GM23338 (cell line): Measurements from ENCODE around the gene RPH3AL. TPM values are rescaled to one million over a fixed set of nuclear protein-coding genes. Genes with fewer than 3 reads are reported as not detected.

Experiments used
- ATAC-seq: fragments of 200-7000 bp; cut with Tn5 transposase; 3 replicates; pipeline ENCODE4 v1.9.1; 2020
- DNase-seq: peaks from one replicate; pipeline ENCODE4 v3.0.0-alpha.2; 2015; ENCODE audit warnings: low spot score
- H2AFZ ChIP-seq: fragments of 200-600 bp; sonication (generic); 2 replicates; pipeline ENCODE4 v1.8.0; 2016; ENCODE audit warnings: antibody characterized with exemption, mild to moderate bottlenecking, moderate library complexity
- H3F3A ChIP-seq: fragments of 200-600 bp; sonication (generic); replicated peaks from 2 replicates; pipeline ENCODE4 v1.8.0; 2017; ENCODE audit warnings: antibody characterized with exemption, mixed run types, low read depth
- H3K27ac ChIP-seq: fragments of 200-600 bp; sonication (generic); 2 replicates; pipeline ENCODE4 v1.6.1; 2016; ENCODE audit warnings: low read depth
- H3K27me3 ChIP-seq: fragments of 200-600 bp; sonication (generic); 2 replicates; pipeline ENCODE4 v1.8.0; 2016; ENCODE audit warnings: mild to moderate bottlenecking, mixed run types, moderate library complexity; ENCODE audit not compliant: insufficient read depth
- H3K36me3 ChIP-seq: fragments of 200-600 bp; sonication (generic); 2 replicates; pipeline ENCODE4 v1.8.0; 2016; ENCODE audit warnings: mild to moderate bottlenecking; ENCODE audit not compliant: insufficient read depth
- H3K4me1 ChIP-seq: fragments of 200-600 bp; sonication (generic); 2 replicates; pipeline ENCODE4 v1.8.0; 2016; ENCODE audit warnings: mild to moderate bottlenecking, moderate library complexity; ENCODE audit not compliant: insufficient read depth
- H3K4me2 ChIP-seq: fragments of 200-600 bp; sonication (generic); 2 replicates; pipeline ENCODE4 v1.7.1; 2017; ENCODE audit warnings: mixed run types
- H3K4me3 ChIP-seq: fragments of 200-600 bp; sonication (generic); 2 replicates; pipeline ENCODE4 v1.6.1; 2016; ENCODE audit warnings: mixed run types
- H3K79me2 ChIP-seq: fragments of 200-600 bp; sonication (generic); replicated peaks from 2 replicates; pipeline ENCODE4 v1.8.0; 2017; ENCODE audit warnings: mild to moderate bottlenecking; ENCODE audit not compliant: insufficient read depth
- H3K9me2 ChIP-seq: fragments of 200-600 bp; sonication (generic); 2 replicates; pipeline ENCODE4 v1.8.0; 2017; ENCODE audit not compliant: insufficient read depth
- H4K20me1 ChIP-seq: fragments of 200-600 bp; sonication (generic); replicated peaks from 2 replicates; pipeline ENCODE4 v1.8.0; 2017; ENCODE audit warnings: mild to moderate bottlenecking; ENCODE audit not compliant: insufficient read depth
- H3K27ac Mint-ChIP-seq: 2 replicates; pipeline ENCODE4 v1.8.0; 2020; ENCODE audit warnings: inconsistent platforms, mild to moderate bottlenecking, moderate library complexity, mixed read lengths
- H3K27me3 Mint-ChIP-seq: 3 replicates; pipeline ENCODE4 v1.8.0; 2022; ENCODE audit warnings: low read depth, mild to moderate bottlenecking, moderate library complexity, mixed read lengths, inconsistent platforms; ENCODE audit not compliant: insufficient read depth, poor library complexity
- H3K36me3 Mint-ChIP-seq: 3 replicates; pipeline ENCODE4 v1.8.0; 2021; ENCODE audit warnings: low read depth, mild to moderate bottlenecking, inconsistent platforms, moderate library complexity, mixed read lengths
- H3K4me1 Mint-ChIP-seq: 3 replicates; pipeline ENCODE4 v1.8.0; 2020; ENCODE audit warnings: mild to moderate bottlenecking, inconsistent platforms, mixed read lengths
- H3K4me3 Mint-ChIP-seq: 3 replicates; pipeline ENCODE4 v1.8.0; 2021; ENCODE audit warnings: moderate library complexity, mild to moderate bottlenecking, inconsistent platforms, mixed read lengths
- H3K9me3 Mint-ChIP-seq: 3 replicates; pipeline ENCODE4 v1.8.0; 2020; ENCODE audit warnings: moderate library complexity, mild to moderate bottlenecking, inconsistent platforms, mixed read lengths
- CREB1 ChIP-seq: fragments of 250-450 bp; sonication (Bioruptor Pico); IDR thresholded peaks from 2 replicates; pipeline ENCODE4 v1.5.0; 2020; ENCODE audit warnings: low read depth, mild to moderate bottlenecking, moderate library complexity
- EZH2 ChIP-seq: fragments of 200-600 bp; sonication (generic); IDR thresholded peaks from one replicate; pipeline ENCODE4 v1.8.0; 2017; ENCODE audit warnings: antibody characterized with exemption, mild to moderate bottlenecking, low read depth; ENCODE audit not compliant: unreplicated experiment
- EZH2phosphoT487 ChIP-seq: fragments of 200-600 bp; sonication (generic); IDR thresholded peaks from one replicate; pipeline ENCODE4 v1.8.1; 2018; ENCODE audit warnings: antibody characterized with exemption; ENCODE audit not compliant: unreplicated experiment
- JUNB ChIP-seq: IDR thresholded peaks from one replicate; pipeline ENCODE4 v1.6.1; 2016; ENCODE audit warnings: antibody characterized with exemption; ENCODE audit not compliant: unreplicated experiment
- NANOG ChIP-seq: IDR thresholded peaks from 2 replicates; pipeline ENCODE4 v1.6.1; 2016; ENCODE audit warnings: antibody characterized with exemption, borderline replicate concordance
- POLR2AphosphoS5 ChIP-seq: IDR thresholded peaks from 2 replicates; pipeline ENCODE4 v1.6.1; 2016; ENCODE audit warnings: antibody characterized with exemption, low read depth
- STAT1 ChIP-seq: IDR thresholded peaks from one replicate; pipeline ENCODE4 v1.6.1; 2016; ENCODE audit warnings: antibody characterized with exemption; ENCODE audit not compliant: unreplicated experiment
- ZNF114 ChIP-seq: fragments of 250-450 bp; sonication (Bioruptor Pico); IDR thresholded peaks from 2 replicates; pipeline ENCODE4 v1.5.0; 2020; ENCODE audit warnings: mild to moderate bottlenecking, moderate library complexity
- ZNF331 ChIP-seq: fragments of 250-450 bp; sonication (Bioruptor Pico); IDR thresholded peaks from 2 replicates; pipeline ENCODE4 v1.5.0; 2020; ENCODE audit warnings: low read depth, mild to moderate bottlenecking, moderate library complexity
- polyA plus RNA-seq: library from polyadenylated mRNA; unstranded; fragments of >200 nt; fragmentation: Nextera tagmentation; extraction: Ambion mirVana; gene quantifications from 2 replicates; pipeline ENCODE4 v1.2.1, GENCODE V29; 2016
- total RNA-seq: library from RNA; depleted of rRNA; stranded (reverse); fragments of >200 nt; shearing (Covaris generic); gene quantifications from 2 replicates; pipeline ENCODE4 v1.2.3, GENCODE V29; 2014
- TF ChIP-seq, protein P1 (sequence below): IDR thresholded peaks from 2 replicates; pipeline ENCODE4 v1.6.1; 2016; ENCODE audit warnings: antibody characterized with exemption
- TF ChIP-seq, protein P2 (sequence below), 2 experiments: fragments of 200-600 bp in 1 of 2; sonication (generic) in 1 of 2; conservative IDR thresholded peaks; 2 replicates each; pipeline versions ENCODE4 v1.5.1 to v1.6.1; 2016 to 2017; ENCODE audit warnings: antibody characterized with exemption in 2 of 2, low read depth in 2 of 2, mild to moderate bottlenecking in 2 of 2, moderate library complexity in 1 of 2
- TF ChIP-seq, protein P3 (sequence below): fragments of 250-450 bp; sonication (Bioruptor Pico); IDR thresholded peaks from 2 replicates; pipeline ENCODE4 v1.5.0; 2020; ENCODE audit warnings: mild to moderate bottlenecking, moderate library complexity

RPH3AL gene
- total and polyA plus RNA-seq, 2 experiments from 2014 or later = 2.7 to 6.3 TPM

DNA sequence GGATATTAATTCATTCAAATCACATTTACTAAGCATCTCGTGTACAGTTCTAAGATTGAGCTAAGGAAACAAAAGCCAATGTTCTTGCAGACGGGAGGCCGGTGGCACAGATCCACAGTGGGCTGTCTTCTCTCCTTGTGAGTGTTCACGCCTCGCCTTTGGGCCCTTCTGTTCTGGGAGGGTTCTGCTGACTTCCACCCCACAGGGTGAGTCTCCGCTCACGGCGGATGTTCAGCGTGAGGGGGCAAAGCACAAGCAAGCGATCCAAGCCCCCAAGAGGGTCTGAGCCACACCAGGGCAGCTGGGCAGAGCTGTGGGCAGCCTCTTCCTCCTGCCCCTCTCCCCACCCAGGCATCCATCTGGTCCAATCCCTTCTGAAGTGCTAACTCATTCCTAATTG is 86.9 kb downstream of the RPH3AL start (continued):
- no peak for TF ChIP-seq ZNF331 (CRISPR knock-in tag)
- no peak for TF ChIP-seq ZNF114
- no peak for TF ChIP-seq JUNB
- TF ChIP-seq POLR2AphosphoS5 = no peak
- TF ChIP-seq, protein P1, sequence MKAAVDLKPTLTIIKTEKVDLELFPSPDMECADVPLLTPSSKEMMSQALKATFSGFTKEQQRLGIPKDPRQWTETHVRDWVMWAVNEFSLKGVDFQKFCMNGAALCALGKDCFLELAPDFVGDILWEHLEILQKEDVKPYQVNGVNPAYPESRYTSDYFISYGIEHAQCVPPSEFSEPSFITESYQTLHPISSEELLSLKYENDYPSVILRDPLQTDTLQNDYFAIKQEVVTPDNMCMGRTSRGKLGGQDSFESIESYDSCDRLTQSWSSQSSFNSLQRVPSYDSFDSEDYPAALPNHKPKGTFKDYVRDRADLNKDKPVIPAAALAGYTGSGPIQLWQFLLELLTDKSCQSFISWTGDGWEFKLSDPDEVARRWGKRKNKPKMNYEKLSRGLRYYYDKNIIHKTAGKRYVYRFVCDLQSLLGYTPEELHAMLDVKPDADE = no peak

DNA sequence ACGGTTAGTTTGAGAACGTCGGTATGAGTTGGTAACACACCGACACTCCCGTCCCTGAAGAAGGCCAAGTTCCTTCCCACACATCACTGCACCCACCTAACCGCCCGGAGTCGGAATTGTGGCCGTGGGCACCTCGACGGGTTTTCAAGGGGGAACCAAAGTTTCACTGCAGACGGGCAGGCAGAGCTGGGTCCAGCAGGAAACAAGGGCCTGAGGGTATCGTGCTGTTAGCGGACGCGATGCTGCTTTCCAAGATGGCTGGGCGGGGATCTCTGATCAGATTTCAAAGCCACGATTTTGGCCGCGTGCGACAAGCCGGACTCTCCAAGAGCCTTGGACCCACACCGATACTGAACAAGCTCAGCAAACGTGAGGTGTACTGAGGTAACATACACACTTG is 88.8 kb downstream of the RPH3AL start:
- H3K4me3 Mint-ChIP-seq = no peak overlapping the region
- H3K27ac ChIP-seq = no peak overlapping the region
- H3K27me3 ChIP-seq = peaks cover 5% of the 10 kb centered on the region; the same call in 1 of the 2 replicates
- peaks cover 39% of the 10 kb centered on the region for H3K36me3 Mint-ChIP-seq
- peaks cover 39% of the 10 kb centered on the region for H3K4me1 Mint-ChIP-seq
- H3F3A ChIP-seq = peaks cover 11% of the 10 kb centered on the region; the same call in 1 of the 2 replicates
- H3K79me2 ChIP-seq = no peaks in the 10 kb centered on the region
- no peak overlapping the region for H3K4me3 ChIP-seq
- DNase-seq (no peak), ATAC-seq (no peak)
- no peaks in the 10 kb centered on the region for H3K9me2 ChIP-seq
- no peaks in the 10 kb centered on the region for H4K20me1 ChIP-seq
- H3K9me3 Mint-ChIP-seq = peaks cover 41% of the 10 kb centered on the region
- H3K4me1 ChIP-seq = peaks cover 23% of the 10 kb centered on the region
- peaks cover 13% of the 10 kb centered on the region for H3K27me3 Mint-ChIP-seq
- H2AFZ ChIP-seq = no peak overlapping the region
- H3K4me2 ChIP-seq = no peak overlapping the region
- H3K27ac Mint-ChIP-seq = no peak overlapping the region
- H3K36me3 ChIP-seq = no peaks in the 10 kb centered on the region
- TF ChIP-seq, protein P1 = no peak
- no peak for TF ChIP-seq NANOG
- no peak for TF ChIP-seq ZNF331 (CRISPR knock-in tag)
- TF ChIP-seq, protein P2, sequence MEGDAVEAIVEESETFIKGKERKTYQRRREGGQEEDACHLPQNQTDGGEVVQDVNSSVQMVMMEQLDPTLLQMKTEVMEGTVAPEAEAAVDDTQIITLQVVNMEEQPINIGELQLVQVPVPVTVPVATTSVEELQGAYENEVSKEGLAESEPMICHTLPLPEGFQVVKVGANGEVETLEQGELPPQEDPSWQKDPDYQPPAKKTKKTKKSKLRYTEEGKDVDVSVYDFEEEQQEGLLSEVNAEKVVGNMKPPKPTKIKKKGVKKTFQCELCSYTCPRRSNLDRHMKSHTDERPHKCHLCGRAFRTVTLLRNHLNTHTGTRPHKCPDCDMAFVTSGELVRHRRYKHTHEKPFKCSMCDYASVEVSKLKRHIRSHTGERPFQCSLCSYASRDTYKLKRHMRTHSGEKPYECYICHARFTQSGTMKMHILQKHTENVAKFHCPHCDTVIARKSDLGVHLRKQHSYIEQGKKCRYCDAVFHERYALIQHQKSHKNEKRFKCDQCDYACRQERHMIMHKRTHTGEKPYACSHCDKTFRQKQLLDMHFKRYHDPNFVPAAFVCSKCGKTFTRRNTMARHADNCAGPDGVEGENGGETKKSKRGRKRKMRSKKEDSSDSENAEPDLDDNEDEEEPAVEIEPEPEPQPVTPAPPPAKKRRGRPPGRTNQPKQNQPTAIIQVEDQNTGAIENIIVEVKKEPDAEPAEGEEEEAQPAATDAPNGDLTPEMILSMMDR (conservative IDR thresholded peaks at IDR 0.05; ENCODE audit: low read depth in 2 of 2) = no peak
- TF ChIP-seq, protein P3, sequence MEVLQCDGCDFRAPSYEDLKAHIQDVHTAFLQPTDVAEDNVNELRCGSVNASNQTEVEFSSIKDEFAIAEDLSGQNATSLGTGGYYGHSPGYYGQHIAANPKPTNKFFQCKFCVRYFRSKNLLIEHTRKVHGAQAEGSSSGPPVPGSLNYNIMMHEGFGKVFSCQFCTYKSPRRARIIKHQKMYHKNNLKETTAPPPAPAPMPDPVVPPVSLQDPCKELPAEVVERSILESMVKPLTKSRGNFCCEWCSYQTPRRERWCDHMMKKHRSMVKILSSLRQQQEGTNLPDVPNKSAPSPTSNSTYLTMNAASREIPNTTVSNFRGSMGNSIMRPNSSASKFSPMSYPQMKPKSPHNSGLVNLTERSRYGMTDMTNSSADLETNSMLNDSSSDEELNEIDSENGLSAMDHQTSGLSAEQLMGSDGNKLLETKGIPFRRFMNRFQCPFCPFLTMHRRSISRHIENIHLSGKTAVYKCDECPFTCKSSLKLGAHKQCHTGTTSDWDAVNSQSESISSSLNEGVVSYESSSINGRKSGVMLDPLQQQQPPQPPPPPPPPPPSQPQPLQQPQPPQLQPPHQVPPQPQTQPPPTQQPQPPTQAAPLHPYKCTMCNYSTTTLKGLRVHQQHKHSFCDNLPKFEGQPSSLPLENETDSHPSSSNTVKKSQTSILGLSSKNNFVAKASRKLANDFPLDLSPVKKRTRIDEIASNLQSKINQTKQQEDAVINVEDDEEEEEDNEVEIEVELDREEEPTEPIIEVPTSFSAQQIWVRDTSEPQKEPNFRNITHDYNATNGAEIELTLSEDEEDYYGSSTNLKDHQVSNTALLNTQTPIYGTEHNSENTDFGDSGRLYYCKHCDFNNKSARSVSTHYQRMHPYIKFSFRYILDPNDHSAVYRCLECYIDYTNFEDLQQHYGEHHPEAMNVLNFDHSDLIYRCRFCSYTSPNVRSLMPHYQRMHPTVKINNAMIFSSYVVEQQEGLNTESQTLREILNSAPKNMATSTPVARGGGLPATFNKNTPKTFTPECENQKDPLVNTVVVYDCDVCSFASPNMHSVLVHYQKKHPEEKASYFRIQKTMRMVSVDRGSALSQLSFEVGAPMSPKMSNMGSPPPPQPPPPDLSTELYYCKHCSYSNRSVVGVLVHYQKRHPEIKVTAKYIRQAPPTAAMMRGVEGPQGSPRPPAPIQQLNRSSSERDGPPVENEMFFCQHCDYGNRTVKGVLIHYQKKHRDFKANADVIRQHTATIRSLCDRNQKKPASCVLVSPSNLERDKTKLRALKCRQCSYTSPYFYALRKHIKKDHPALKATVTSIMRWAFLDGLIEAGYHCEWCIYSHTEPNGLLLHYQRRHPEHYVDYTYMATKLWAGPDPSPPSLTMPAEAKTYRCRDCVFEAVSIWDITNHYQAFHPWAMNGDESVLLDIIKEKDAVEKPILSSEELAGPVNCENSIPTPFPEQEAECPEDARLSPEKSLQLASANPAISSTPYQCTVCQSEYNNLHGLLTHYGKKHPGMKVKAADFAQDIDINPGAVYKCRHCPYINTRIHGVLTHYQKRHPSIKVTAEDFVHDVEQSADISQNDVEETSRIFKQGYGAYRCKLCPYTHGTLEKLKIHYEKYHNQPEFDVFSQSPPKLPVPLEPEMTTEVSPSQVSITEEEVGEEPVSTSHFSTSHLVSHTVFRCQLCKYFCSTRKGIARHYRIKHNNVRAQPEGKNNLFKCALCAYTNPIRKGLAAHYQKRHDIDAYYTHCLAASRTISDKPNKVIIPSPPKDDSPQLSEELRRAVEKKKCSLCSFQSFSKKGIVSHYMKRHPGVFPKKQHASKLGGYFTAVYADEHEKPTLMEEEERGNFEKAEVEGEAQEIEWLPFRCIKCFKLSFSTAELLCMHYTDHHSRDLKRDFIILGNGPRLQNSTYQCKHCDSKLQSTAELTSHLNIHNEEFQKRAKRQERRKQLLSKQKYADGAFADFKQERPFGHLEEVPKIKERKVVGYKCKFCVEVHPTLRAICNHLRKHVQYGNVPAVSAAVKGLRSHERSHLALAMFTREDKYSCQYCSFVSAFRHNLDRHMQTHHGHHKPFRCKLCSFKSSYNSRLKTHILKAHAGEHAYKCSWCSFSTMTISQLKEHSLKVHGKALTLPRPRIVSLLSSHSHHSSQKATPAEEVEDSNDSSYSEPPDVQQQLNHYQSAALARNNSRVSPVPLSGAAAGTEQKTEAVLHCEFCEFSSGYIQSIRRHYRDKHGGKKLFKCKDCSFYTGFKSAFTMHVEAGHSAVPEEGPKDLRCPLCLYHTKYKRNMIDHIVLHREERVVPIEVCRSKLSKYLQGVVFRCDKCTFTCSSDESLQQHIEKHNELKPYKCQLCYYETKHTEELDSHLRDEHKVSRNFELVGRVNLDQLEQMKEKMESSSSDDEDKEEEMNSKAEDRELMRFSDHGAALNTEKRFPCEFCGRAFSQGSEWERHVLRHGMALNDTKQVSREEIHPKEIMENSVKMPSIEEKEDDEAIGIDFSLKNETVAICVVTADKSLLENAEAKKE = no peak
- TF ChIP-seq POLR2AphosphoS5 = no peak
- TF ChIP-seq EZH2phosphoT487 = no peak
- no peak for TF ChIP-seq CREB1 (CRISPR knock-in tag)
- TF ChIP-seq ZNF114 = no peak
- TF ChIP-seq EZH2 = no peak
- no peak for TF ChIP-seq JUNB
- TF ChIP-seq STAT1 = no peak
